NAMALWA (cell line): ENCODE data around the gene PLGLB1.
"Not testable (repeated sequence)": the region's sequence is repeated elsewhere in the genome, so short reads cannot be mapped to it uniquely, and the experiment has no call there.

Experiments used
- DNase-seq: peaks from one replicate; pipeline ENCODE4 v3.0.0-alpha.2; 2015; ENCODE audit warnings: low spot score

Gene PLGLB1

DNA sequence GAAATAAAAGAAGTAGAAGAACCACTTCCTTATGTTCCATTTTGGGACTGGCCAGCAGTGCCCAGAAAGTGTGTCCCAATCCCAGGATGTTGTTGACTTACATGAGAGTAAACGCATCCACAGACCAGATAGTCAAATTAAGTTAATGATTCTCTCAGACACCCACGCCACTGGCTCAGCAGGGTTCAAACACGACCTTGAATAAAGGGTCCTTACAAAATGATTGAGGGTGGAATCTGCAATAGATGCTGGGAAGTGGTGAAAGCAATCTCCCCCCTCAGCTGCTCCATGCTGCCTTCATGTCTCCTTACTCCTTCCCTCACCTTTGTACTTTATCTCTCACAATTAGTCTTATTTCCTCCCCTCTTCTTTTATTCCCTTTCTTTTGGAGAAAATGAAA is at the start of gene PLGLB1:
Gene PLGLB1 (minus strand): TSS at position 101 of the 400 bp plus-strand sequence. CDS start 61 bp downstream, at position 40.
- DNase-seq, result not testable (repeated sequence)

DNA sequence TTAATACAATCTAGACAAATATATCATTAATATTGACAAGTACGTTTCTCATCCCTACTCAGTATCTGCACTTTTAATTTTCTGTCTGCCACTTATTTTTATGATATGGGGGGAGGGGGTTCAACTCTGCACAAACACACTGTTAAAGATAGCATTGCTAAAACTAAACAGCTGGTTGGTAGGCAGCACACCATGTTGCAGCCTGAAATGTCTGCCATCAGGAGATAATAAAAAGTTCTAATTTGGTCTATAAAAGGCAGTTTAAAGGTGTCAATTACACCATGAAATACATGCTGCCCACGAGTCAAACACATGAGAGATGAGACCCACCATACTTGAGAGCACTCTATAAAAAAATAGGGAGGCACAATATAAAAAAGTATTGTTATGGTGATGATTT is 42.7 kb upstream of the PLGLB1 start:
- not testable (repeated sequence) for DNase-seq

GRCh38 chr2:87063431-87063830 is 41.8 kb upstream of the PLGLB1 start:
- DNase-seq, result not testable (repeated sequence)

DNA sequence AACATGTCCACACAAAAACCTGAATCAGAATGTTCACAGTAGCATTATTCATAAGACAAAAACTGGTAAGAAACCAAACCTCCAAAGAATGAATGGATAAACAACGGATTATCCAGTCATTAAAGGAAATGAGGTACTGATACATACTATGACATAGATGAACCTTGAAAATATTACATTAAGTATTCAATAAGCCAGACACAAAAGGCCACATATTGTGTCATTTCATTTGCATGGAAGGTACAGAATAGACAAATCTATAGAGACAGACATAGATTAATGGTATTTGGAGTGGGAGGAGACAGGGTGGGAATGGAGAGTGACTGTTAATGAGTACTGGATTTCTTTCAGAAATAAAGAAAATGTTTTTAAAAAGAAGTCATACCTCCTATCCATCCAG is 39.9 kb upstream of the PLGLB1 start:
- DNase-seq, result not testable (repeated sequence)

GRCh38 chr2:87057606-87058005 is 36.0 kb upstream of the PLGLB1 start:
- not testable (repeated sequence) for DNase-seq

DNA sequence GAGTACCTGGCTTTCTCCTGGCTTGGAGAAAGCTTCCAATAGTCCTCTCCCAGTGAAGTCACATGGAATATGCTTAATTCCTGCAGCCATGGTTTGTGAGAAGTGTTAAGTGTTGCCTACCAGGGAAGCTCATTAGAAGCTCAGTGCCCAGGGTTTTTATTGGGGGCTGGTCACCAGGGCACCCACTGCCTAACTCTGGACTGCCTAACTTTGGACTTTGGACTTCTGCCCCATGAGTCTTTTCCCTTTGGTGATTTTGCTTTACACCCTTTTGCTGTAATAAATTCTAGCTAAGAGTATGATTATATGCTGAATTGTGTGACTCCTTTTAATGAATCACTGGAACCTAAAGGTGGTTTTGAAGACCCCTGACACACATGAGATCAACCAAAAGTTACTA is 35.2 kb upstream of the PLGLB1 start:
- not testable (repeated sequence) for DNase-seq

DNA sequence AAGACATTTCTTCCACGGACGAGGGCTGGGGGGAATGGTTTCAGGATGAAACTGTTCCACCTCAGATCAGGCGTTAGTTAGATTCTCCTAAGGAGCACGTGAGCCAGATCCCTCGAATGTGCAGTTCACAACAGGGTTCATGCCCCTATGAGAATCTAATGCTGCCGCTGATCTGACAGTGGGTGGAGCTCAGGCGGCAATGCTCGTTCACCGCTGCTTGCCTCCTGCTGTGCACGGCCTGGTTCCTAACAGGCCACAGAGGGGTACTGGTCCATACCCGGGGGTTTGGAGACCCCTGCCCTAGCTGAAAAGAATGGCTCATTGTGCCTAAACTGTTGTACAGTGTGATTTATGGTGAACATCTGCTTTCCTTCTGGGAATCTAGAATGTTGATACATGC is 34.8 kb upstream of the PLGLB1 start:
- not testable (repeated sequence) for DNase-seq

- DNase-seq, result not testable (repeated sequence)
These were observed 32.7 kb upstream of the PLGLB1 start for GRCh38 chr2:87054375-87054774.

DNA sequence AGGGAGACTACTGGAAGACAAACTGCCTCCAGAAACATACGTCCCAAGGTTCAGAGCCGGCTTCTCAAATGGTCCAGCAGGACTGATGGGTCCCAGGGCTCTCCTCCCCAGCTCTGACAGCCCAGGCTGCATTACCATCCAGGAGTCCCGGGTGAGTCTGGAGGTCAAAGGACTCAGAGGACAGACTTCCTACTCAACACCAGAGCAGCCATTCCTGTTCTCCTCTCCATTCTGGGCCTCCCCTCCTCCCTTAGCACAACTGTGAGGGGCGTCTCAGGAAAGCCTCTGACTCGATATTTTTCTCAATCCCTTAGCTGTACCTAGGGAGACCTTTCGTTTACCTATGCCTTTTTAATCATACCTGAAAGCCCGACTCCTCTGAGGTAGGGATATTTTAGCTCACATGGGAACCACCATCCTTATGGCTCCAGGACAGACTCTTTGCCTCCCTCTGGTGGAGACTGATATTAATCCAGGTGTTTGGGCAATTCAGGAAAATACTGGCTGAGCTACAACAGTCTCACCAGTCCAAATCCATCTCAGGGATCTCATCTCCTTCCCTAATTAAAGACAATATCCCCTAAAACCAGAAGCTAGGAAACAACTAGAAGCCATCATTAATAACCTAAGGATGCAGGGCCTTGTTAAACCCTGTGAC is 19.8 kb upstream of the PLGLB1 start:
- not testable (repeated sequence) for DNase-seq

DNA sequence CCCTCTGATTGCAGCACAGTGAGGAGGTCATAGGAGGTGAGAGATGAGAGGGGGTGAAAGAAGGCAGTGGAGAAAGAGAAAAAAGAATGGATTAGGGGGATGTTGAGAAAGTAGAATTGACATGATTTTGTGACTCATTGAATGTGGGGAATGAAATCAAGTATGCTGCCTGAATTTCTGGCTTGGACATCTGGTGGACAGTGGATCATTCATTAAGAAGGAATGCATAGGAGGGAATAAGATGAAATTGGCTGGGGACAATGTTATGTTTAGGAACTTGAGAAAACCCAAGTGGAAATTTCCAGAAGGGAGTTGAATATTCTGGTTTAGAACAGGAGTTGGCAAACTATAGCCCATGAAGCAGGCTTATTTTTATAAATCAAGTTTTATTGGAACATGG is 7.0 kb upstream of the PLGLB1 start:
- DNase-seq, result not testable (repeated sequence)

GRCh38 chr2:87026816-87027215 is 5.2 kb upstream of the PLGLB1 start:
- not testable (repeated sequence) for DNase-seq

GRCh38 chr2:87025927-87026326 is 4.3 kb upstream of the PLGLB1 start:
- DNase-seq, result not testable (repeated sequence)

GRCh38 chr2:87023988-87024615 is 2.5 kb upstream of the PLGLB1 start:
- DNase-seq, result not testable (repeated sequence)

- not testable (repeated sequence) for DNase-seq
These were observed 601 bp downstream of the PLGLB1 start for GRCh38 chr2:87021043-87021442.

DNA sequence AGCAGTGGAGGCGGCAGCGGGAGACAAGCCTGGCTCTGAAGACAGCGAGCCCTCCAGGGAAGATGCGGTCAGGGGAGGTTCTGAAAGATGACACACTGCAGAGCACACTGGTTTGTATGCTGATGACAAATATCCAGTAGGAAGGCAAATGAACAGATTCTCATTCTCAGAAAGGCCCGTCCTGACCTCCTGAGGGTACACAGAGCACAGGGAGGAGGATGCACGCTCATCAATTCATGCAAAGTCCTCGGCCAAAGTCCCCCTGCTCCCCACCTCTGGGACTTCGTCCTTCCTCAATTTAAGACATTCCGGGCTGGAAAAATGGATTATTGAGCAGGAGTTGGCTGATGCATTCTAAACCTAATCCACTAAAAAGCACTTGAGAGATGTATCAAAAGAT is 2.6 kb downstream of the PLGLB1 start:
- not testable (repeated sequence) for DNase-seq

GRCh38 chr2:87014489-87015169 is 7.0 kb downstream of the PLGLB1 start:
- not testable (repeated sequence) for DNase-seq

DNA sequence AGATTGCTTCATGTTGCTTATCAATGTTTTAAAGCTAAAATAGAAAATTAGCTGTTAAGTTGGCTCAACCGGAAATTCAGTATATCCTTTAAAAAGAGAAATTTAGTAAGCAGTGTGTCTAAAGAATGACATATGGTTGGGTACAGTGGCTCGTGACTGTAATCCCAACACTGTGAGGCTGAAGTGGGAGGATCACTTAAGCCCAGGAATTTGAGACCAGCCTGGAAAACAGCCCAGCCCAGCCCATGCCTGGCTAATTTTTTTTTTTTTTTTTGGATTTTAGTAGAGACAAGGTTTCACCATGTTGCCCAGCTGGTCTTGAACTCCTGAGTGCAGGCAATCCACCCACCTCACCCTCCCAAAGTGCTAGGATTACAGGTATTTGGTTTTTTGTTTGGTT is 17.2 kb downstream of the PLGLB1 start:
- not testable (repeated sequence) for DNase-seq
